ENCODE measurements around the gene MTMR6. TPM values are rescaled to one million over a fixed set of nuclear protein-coding genes. Genes with fewer than 3 reads are reported as not detected.

Gene MTMR6
- polyA plus RNA-seq, 1 donor (not counting 4 experiments of a cell fraction or from before 2014, with no cell fraction given) = 20.3 TPM

DNA sequence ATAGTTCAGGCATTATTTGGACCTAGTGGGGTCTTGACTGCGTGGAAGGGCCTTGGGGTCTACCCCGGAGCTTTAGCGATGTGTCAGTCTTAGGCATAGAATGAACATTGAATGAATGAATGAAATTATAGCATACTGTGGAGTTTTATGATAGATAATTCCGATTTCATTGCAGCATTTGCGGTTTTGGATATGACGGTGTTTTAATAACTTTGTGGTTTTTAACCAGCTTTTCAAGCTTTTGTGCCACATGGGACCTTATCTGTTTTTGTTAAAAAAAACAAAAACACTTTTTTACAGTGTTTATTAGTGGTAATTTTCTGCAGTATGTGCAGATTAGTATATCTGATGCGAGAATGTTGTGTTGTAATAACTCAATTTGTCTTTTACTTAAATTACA lies 14.8 kb upstream of the MTMR6 start:
- H3K4me1 ChIP-seq (ENCODE audit: control insufficient read depth, extremely low read depth, insufficient read depth, low read length) = peaks cover 10% of the 10 kb centered on the region
- H3K27me3 ChIP-seq (ENCODE audit: control insufficient read depth, extremely low read depth, insufficient read depth, low read length) = no peaks in the 10 kb centered on the region
- peaks cover 55% of the 10 kb centered on the region for H3K79me2 ChIP-seq (ENCODE audit: control insufficient read depth, insufficient read depth, low read length)
- H3K9ac ChIP-seq (ENCODE audit: control insufficient read depth, extremely low read depth, insufficient read depth, low read length) = peak overlapping the region; percentile 96
- peak overlapping the region; percentile 61 for H3K4me2 ChIP-seq (ENCODE audit: control insufficient read depth, extremely low read depth, insufficient read depth, low read depth, low read length)
- H3K36me3 ChIP-seq (ENCODE audit: control insufficient read depth in 2 of 2, extremely low read depth in 1 of 2, insufficient read depth in 2 of 2, low read length in 2 of 2) = peaks cover 3 to 4% of the 10 kb centered on the region in 2 experiments
- no peak for DNase-seq (ENCODE audit: low read depth, low spot score)
- TF ChIP-seq, protein P1, sequence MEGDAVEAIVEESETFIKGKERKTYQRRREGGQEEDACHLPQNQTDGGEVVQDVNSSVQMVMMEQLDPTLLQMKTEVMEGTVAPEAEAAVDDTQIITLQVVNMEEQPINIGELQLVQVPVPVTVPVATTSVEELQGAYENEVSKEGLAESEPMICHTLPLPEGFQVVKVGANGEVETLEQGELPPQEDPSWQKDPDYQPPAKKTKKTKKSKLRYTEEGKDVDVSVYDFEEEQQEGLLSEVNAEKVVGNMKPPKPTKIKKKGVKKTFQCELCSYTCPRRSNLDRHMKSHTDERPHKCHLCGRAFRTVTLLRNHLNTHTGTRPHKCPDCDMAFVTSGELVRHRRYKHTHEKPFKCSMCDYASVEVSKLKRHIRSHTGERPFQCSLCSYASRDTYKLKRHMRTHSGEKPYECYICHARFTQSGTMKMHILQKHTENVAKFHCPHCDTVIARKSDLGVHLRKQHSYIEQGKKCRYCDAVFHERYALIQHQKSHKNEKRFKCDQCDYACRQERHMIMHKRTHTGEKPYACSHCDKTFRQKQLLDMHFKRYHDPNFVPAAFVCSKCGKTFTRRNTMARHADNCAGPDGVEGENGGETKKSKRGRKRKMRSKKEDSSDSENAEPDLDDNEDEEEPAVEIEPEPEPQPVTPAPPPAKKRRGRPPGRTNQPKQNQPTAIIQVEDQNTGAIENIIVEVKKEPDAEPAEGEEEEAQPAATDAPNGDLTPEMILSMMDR (optimal IDR thresholded peaks at IDR 0.05 in 1 of 3, IDR thresholded peaks at IDR 0.05 in 1 of 3, conservative IDR thresholded peaks at IDR 0.05 in 1 of 3; ENCODE audit: extremely low read depth in 1 of 3, insufficient read depth in 2 of 3, low read length in 3 of 3) = no peak
- TF ChIP-seq EZH2 (IDR thresholded peaks at IDR 0.05; ENCODE audit: low read length) = no peak
- peak overlapping the region; percentile 73 to 93 (median 79) for H3K4me3 ChIP-seq (ENCODE audit: control insufficient read depth in 2 of 3, extremely low read depth in 1 of 3, insufficient read depth in 2 of 3, low read depth in 1 of 3, low read length in 3 of 3)
- no peaks in the 10 kb centered on the region for H3K9me3 ChIP-seq (ENCODE audit: control insufficient read depth, low read depth, low read length)
- peak overlapping the region; percentile 74 for H2AFZ ChIP-seq (ENCODE audit: control insufficient read depth, low read length)
- peak overlapping the region; percentile 94 for H3K27ac ChIP-seq (ENCODE audit: control insufficient read depth, insufficient read depth, low read length)
- peaks cover 2% of the 10 kb centered on the region for H4K20me1 ChIP-seq (ENCODE audit: control insufficient read depth, extremely low read depth, insufficient read depth, low read length)
- H3K9me1 ChIP-seq (ENCODE audit: control insufficient read depth, extremely low read depth, insufficient read depth, low read length) = peaks cover 2% of the 10 kb centered on the region
- dilution Hi-C loops (cut with MboI; ENCODE audit: extremely low pct_ligation_motif_present, low sequenced_read_pairs) = no loop called here
- FAIRE-seq = no peak

DNA sequence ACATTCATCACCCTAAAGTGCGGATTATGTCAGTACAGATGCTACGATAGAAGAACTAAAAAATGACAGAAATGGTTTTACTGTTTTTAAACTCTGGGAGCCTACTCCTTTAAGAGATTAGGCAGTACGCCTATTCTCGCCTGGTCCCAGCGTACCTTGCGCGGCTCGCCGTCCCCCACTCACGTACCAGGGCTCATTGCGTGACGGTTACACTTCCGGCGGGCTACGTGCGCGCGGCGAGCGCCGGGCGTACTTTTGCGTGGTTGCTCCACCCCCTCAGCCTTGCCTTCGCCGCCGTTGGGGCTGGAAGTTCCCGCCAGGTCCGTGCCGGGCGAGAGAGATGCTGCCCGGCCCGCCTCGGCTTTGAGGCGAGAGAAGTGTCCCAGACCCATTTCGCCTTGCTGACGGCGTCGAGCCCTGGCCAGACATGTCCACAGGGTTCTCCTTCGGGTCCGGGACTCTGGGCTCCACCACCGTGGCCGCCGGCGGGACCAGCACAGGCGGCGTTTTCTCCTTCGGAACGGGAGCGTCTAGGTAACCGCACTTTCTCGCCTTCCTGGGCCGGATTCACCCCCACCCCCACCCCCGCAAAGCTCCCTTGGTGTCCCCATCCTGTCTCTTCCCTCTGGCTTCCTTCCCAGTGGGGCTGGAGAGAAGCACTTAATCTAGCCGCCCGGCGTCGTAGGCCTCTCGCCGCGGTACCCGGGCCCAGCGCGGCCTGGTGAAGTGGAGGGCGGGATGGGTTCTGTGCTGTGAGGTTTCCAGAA lies 14.2 kb upstream of the MTMR6 start, which contains the start of gene NUP58:
NUP58 (plus strand) TSS at position 279 of the 767 bp plus-strand sequence; CDS start at position 428, 149 bp downstream.
- Histone ChIP-seq H3K9ac (ENCODE audit: control insufficient read depth, extremely low read depth, insufficient read depth, low read length) (peak within 1 kb of the TSS; percentile 96), H3K9me1 (ENCODE audit: control insufficient read depth, extremely low read depth, insufficient read depth, low read length) (peaks cover 2% of the 10 kb centered on the region), H4K20me1 (ENCODE audit: control insufficient read depth, extremely low read depth, insufficient read depth, low read length) (peaks cover 2% of the 10 kb centered on the region), H3K4me1 (ENCODE audit: control insufficient read depth, extremely low read depth, insufficient read depth, low read length) (peaks cover 10% of the 10 kb centered on the region), H3K4me2 (ENCODE audit: control insufficient read depth, extremely low read depth, insufficient read depth, low read depth, low read length) (peak within 1 kb of the TSS; percentile 81), H3K36me3 (ENCODE audit: control insufficient read depth in 2 of 2, extremely low read depth in 1 of 2, insufficient read depth in 2 of 2, low read length in 2 of 2) (peaks cover 3 to 4% of the 10 kb centered on the region in 2 experiments), H3K9me3 (ENCODE audit: control insufficient read depth, low read depth, low read length) (no peaks in the 10 kb centered on the region), H3K27me3 (ENCODE audit: control insufficient read depth, extremely low read depth, insufficient read depth, low read length) (no peaks in the 10 kb centered on the region), H3K27ac (ENCODE audit: control insufficient read depth, insufficient read depth, low read length) (peak within 1 kb of the TSS; percentile 94), H3K4me3 (ENCODE audit: control insufficient read depth in 2 of 3, extremely low read depth in 1 of 3, insufficient read depth in 2 of 3, low read depth in 1 of 3, low read length in 3 of 3) (peak within 1 kb of the TSS; percentile 73 to 93 (median 79)), H2AFZ (ENCODE audit: control insufficient read depth, low read length) (peak within 1 kb of the TSS; percentile 76), H3K79me2 (ENCODE audit: control insufficient read depth, insufficient read depth, low read length) (peaks cover 49% of the 10 kb centered on the region)
- no peak for TF ChIP-seq EZH2 (IDR thresholded peaks at IDR 0.05; ENCODE audit: low read length)
- TF ChIP-seq, protein P1 (optimal IDR thresholded peaks at IDR 0.05 in 1 of 3, IDR thresholded peaks at IDR 0.05 in 1 of 3, conservative IDR thresholded peaks at IDR 0.05 in 1 of 3; ENCODE audit: extremely low read depth in 1 of 3, insufficient read depth in 2 of 3, low read length in 3 of 3) = no peak
- FAIRE-seq = peak; percentile 83
- dilution Hi-C loops (cut with MboI; ENCODE audit: extremely low pct_ligation_motif_present, low sequenced_read_pairs) = no loop called here
- peak; percentile 46 for DNase-seq (ENCODE audit: low read depth, low spot score)
